C4-2B (cell line): ENCODE measurements around the gene FOXD1.

Experiments
- H3K27ac ChIP-seq: fragments of 450-650 bp; 2 replicates; pipeline ENCODE4 v1.5.1; 2017
- ZFX ChIP-seq: fragments of 450-650 bp; IDR thresholded peaks from 2 replicates; pipeline ENCODE4 v1.6.1; 2017
- TF ChIP-seq, protein P1 (sequence below): fragments of 450-650 bp; conservative IDR thresholded peaks from 2 replicates; pipeline ENCODE4 v1.5.1; 2017; ENCODE audit warnings: mild to moderate bottlenecking

Gene FOXD1

GRCh38 chr5:73433982-73434342 lies 14.6 kb downstream of the FOXD1 start:
- no peak overlapping the region for H3K27ac ChIP-seq
- TF ChIP-seq, protein P1, sequence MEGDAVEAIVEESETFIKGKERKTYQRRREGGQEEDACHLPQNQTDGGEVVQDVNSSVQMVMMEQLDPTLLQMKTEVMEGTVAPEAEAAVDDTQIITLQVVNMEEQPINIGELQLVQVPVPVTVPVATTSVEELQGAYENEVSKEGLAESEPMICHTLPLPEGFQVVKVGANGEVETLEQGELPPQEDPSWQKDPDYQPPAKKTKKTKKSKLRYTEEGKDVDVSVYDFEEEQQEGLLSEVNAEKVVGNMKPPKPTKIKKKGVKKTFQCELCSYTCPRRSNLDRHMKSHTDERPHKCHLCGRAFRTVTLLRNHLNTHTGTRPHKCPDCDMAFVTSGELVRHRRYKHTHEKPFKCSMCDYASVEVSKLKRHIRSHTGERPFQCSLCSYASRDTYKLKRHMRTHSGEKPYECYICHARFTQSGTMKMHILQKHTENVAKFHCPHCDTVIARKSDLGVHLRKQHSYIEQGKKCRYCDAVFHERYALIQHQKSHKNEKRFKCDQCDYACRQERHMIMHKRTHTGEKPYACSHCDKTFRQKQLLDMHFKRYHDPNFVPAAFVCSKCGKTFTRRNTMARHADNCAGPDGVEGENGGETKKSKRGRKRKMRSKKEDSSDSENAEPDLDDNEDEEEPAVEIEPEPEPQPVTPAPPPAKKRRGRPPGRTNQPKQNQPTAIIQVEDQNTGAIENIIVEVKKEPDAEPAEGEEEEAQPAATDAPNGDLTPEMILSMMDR: no peak
- no peak for TF ChIP-seq ZFX

DNA sequence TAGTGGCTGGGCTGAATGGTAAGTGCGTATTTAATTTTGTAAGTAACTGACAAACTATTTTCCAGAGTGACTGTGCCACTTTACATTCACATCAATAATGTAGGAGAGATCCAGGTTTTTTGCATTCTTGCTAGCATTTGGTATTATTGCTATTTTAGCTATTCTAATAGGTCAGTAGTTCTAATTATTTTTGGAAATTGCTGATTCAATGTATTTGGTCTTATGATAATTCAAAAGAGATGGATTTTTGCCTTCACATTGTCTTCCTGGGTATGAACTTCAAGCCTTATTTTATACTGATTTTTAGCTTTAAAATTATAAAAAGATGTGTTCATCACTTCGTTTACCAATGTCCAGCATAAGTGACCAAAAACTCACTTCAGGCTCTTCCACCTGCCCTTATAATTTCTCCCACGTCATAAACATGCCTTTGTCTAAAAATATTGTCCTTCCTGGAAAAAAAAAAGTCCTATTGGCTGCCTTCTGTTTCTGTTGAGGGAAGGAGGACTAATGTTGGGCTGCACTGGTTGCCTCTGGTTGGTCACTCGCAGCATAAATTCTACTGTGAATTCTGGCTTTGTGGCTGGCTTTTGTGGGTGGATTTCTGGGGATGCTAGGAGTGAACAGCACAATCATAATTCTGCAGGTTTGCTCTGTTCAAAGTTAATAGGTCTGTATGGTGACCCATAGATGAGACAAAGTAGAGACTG lies 15.2 kb downstream of the FOXD1 start:
- TF ChIP-seq ZFX: no peak
- TF ChIP-seq, protein P1: no peak
- no peak overlapping the region for H3K27ac ChIP-seq

GRCh38 chr5:73431204-73431851 lies 17.2 kb downstream of the FOXD1 start:
- no peak for TF ChIP-seq ZFX
- TF ChIP-seq, protein P1: no peak

DNA sequence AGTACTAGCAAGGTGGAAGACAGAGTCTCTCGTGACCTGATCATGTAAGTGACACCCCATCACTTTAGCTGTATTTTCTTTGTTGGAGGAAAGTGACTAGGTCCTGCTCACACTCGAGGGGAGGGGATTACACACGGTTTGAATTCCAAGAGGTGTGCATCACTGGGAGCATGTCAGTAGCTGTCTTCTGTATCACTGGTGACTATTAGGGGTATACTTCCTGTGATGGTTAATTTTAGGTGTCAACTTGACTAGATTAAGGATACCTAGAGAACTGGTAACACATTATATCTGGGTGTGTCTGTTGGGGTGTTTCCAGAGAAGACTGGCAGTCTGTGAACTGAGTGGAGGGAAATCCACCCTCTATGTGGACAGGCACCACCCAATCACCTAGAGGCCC lies 22.5 kb downstream of the FOXD1 start:
- H3K27ac ChIP-seq: no peak overlapping the region
- no peak for TF ChIP-seq ZFX
- TF ChIP-seq, protein P1: no peak

More at GRCh38 chr5:73431204-73431851, 17.2 kb downstream of the FOXD1 start:
- no peak overlapping the region for H3K27ac ChIP-seq

GRCh38 chr5:73424556-73424977 lies 24.0 kb downstream of the FOXD1 start:
- peak overlapping the region; percentile 24; the same call in 1 of the 2 replicates for H3K27ac ChIP-seq
- no peak for TF ChIP-seq ZFX
- TF ChIP-seq, protein P1: no peak

GRCh38 chr5:73422164-73422563 lies 26.4 kb downstream of the FOXD1 start:
- no peak for TF ChIP-seq ZFX
- TF ChIP-seq, protein P1: peak; percentile 16
- H3K27ac ChIP-seq: no peak overlapping the region

- TF ChIP-seq, protein P1: no peak
- no peak for TF ChIP-seq ZFX
- H3K27ac ChIP-seq: no peak overlapping the region
These were observed 27.9 kb downstream of the FOXD1 start for GRCh38 chr5:73420666-73421065.
